H9 (cell line): Measurements from ENCODE around the gene GRIA4. TPM values are rescaled to one million over a fixed set of nuclear protein-coding genes. Genes with fewer than 3 reads are reported as not detected.

Experiments
- DNase-seq: peaks from one replicate; pipeline ENCODE4 v3.0.0-alpha.2; 2017
- H2AFZ ChIP-seq: one replicate; pipeline ENCODE4 v1.6.1; 2013; ENCODE audit warnings: mild to moderate bottlenecking, low read length, control low read depth, moderate library complexity
- H2AK5ac ChIP-seq: 2 replicates; pipeline ENCODE4 v1.6.1; 2013; ENCODE audit warnings: low read length, control low read depth, mixed read lengths; ENCODE audit not compliant: insufficient read length
- H2BK120ac ChIP-seq: one replicate; pipeline ENCODE4 v1.6.1; 2013; ENCODE audit warnings: low read depth, mild to moderate bottlenecking, low read length, control low read depth, inconsistent platforms; ENCODE audit not compliant: poor library complexity, severe bottlenecking
- H2BK12ac ChIP-seq: 2 replicates; pipeline ENCODE4 v1.6.1; 2013; ENCODE audit warnings: low read length, control low read depth, mixed read lengths, low read depth; ENCODE audit not compliant: insufficient read length
- H2BK15ac ChIP-seq: 2 replicates; pipeline ENCODE4 v1.6.1; 2013; ENCODE audit warnings: low read depth, low read length, control low read depth
- H2BK20ac ChIP-seq: one replicate; pipeline ENCODE4 v1.6.1; 2013; ENCODE audit warnings: low read depth, mild to moderate bottlenecking, low read length, control low read depth, inconsistent platforms; ENCODE audit not compliant: poor library complexity, severe bottlenecking
- H2BK5ac ChIP-seq: 2 replicates; pipeline ENCODE4 v1.6.1; 2013; ENCODE audit warnings: low read length, control low read depth, mixed read lengths; ENCODE audit not compliant: insufficient read length
- H3K14ac ChIP-seq: 2 replicates; pipeline ENCODE4 v1.6.1; 2013; ENCODE audit warnings: low read length, control low read depth; ENCODE audit not compliant: insufficient read depth
- H3K18ac ChIP-seq: 2 replicates; pipeline ENCODE4 v1.6.1; 2013; ENCODE audit warnings: low read depth, mild to moderate bottlenecking, mixed read lengths, low read length, control low read depth; ENCODE audit not compliant: insufficient read length
- H3K23ac ChIP-seq: 2 replicates; pipeline ENCODE4 v1.6.1; 2013; ENCODE audit warnings: low read length, control low read depth, mixed read lengths, low read depth; ENCODE audit not compliant: insufficient read length
- H3K23me2 ChIP-seq: 2 replicates; pipeline ENCODE4 v1.6.1; 2013; ENCODE audit warnings: low read depth, mild to moderate bottlenecking, mixed read lengths, low read length, control low read depth; ENCODE audit not compliant: insufficient read length, poor library complexity, severe bottlenecking
- H3K27ac ChIP-seq: 2 replicates; pipeline ENCODE4 v1.5.1; 2013; ENCODE audit warnings: low read length, control low read depth, mixed read lengths, low read depth; ENCODE audit not compliant: insufficient read length
- H3K27me3 ChIP-seq: 2 replicates; pipeline ENCODE4 v1.6.1; 2013; ENCODE audit warnings: low read length, control low read depth, inconsistent platforms; ENCODE audit not compliant: insufficient read depth
- H3K4ac ChIP-seq: 2 replicates; pipeline ENCODE4 v1.6.1; 2013; ENCODE audit warnings: low read depth, mild to moderate bottlenecking, control low read depth, inconsistent platforms, low read length, moderate library complexity
- H3K4me1 ChIP-seq: 2 replicates; pipeline ENCODE4 v1.6.1; 2013; ENCODE audit warnings: low read length, control low read depth, inconsistent platforms; ENCODE audit not compliant: insufficient read depth
- H3K4me2 ChIP-seq: 2 replicates; pipeline ENCODE4 v1.6.1; 2013; ENCODE audit warnings: low read length, control low read depth, mixed read lengths; ENCODE audit not compliant: insufficient read length, insufficient read depth
- H3K56ac ChIP-seq: 2 replicates; pipeline ENCODE4 v1.6.1; 2013; ENCODE audit warnings: low read depth, mild to moderate bottlenecking, mixed read lengths, low read length, control low read depth; ENCODE audit not compliant: insufficient read length
- H3K79me1 ChIP-seq: 2 replicates; pipeline ENCODE4 v1.6.1; 2013; ENCODE audit warnings: low read depth, mild to moderate bottlenecking, moderate library complexity, low read length, control low read depth, inconsistent platforms; ENCODE audit not compliant: insufficient read depth, poor library complexity, severe bottlenecking
- H3K79me2 ChIP-seq: 2 replicates; pipeline ENCODE4 v1.6.1; 2013; ENCODE audit warnings: low read length, control low read depth, inconsistent platforms; ENCODE audit not compliant: insufficient read depth
- H3K9ac ChIP-seq: 2 replicates; pipeline ENCODE4 v1.6.1; 2013; ENCODE audit warnings: low read length, control low read depth, mixed read lengths; ENCODE audit not compliant: insufficient read length; ENCODE audit errors: extremely low read depth
- H3K9me3 ChIP-seq: one replicate; pipeline ENCODE4 v1.6.1; 2013; ENCODE audit warnings: low read depth, low read length, inconsistent platforms; ENCODE audit not compliant: control insufficient read depth
- H3T11ph ChIP-seq: one replicate; pipeline ENCODE4 v1.6.1; 2013; ENCODE audit warnings: mild to moderate bottlenecking, low read length, control low read depth, inconsistent platforms
- H4K20me1 ChIP-seq: one replicate; pipeline ENCODE4 v1.6.1; 2013; ENCODE audit not compliant: control insufficient read depth, insufficient read length, insufficient read depth
- H4K5ac ChIP-seq: 2 replicates; pipeline ENCODE4 v1.6.1; 2013; ENCODE audit warnings: low read depth, mild to moderate bottlenecking, mixed read lengths, low read length, control low read depth; ENCODE audit not compliant: insufficient read length
- H4K8ac ChIP-seq: replicated peaks from 2 replicates; pipeline ENCODE4 v1.6.1; 2013; ENCODE audit warnings: low read length, control low read depth, mixed read lengths, low read depth; ENCODE audit not compliant: insufficient read length
- H4K91ac ChIP-seq: 2 replicates; pipeline ENCODE4 v1.6.1; 2013; ENCODE audit warnings: low read depth, mild to moderate bottlenecking, moderate library complexity, mixed read lengths, low read length, control low read depth; ENCODE audit not compliant: insufficient read length
- H3K27ac Mint-ChIP-seq, 3 experiments: 2 replicates in 2 of 3; 3 replicates in 1 of 3; pipeline ENCODE4 v1.8.0; 2020 to 2021; ENCODE audit warnings: mixed read lengths in 3 of 3, mild to moderate bottlenecking in 1 of 3, moderate library complexity in 1 of 3
- H3K27me3 Mint-ChIP-seq: 2 replicates; pipeline ENCODE4 v1.8.0; 2021; ENCODE audit warnings: low read depth, mild to moderate bottlenecking, moderate library complexity, mixed read lengths
- H3K36me3 Mint-ChIP-seq, 3 experiments: 2 replicates in 2 of 3; 3 replicates in 1 of 3; pipeline ENCODE4 v1.8.0; 2020 to 2021; ENCODE audit warnings: low read depth in 3 of 3, mixed read lengths in 3 of 3; ENCODE audit not compliant: insufficient read depth in 1 of 3
- H3K4me1 Mint-ChIP-seq, 2 experiments: 2 replicates each; pipeline ENCODE4 v1.8.0; 2020; ENCODE audit warnings: mixed read lengths in 2 of 2
- H3K4me3 Mint-ChIP-seq, 2 experiments: 2 replicates in 1 of 2; 3 replicates in 1 of 2; pipeline ENCODE4 v1.8.0; 2020 to 2021; ENCODE audit warnings: mild to moderate bottlenecking in 2 of 2, mixed read lengths in 2 of 2, moderate library complexity in 1 of 2
- H3K9me3 Mint-ChIP-seq, 2 experiments: 2 replicates in 1 of 2; 3 replicates in 1 of 2; pipeline ENCODE4 v1.8.0; 2020; ENCODE audit warnings: mild to moderate bottlenecking in 2 of 2, mixed read lengths in 2 of 2, moderate library complexity in 1 of 2
- WGBS: extraction: QIAGEN DNeasy Blood & Tissue Kit; methylation state at CpG from one replicate; pipeline ENCODE4 v1.1.7; 2013; ENCODE audit warnings: missing lambda C conversion rate, low lambda C conversion rate, mixed read lengths; ENCODE audit not compliant: insufficient read length; ENCODE audit errors: extremely low coverage; 5-methylcytosine and 5-hydroxymethylcytosine counted together
- total RNA-seq: library from RNA; stranded (reverse); gene quantifications from 2 replicates; pipeline ENCODE4 v1.2.1, GENCODE V29; 2021
- TF ChIP-seq, protein P1 (sequence below): fragments of 200-600 bp; sonication (generic); conservative IDR thresholded peaks from 3 replicates; pipeline ENCODE4 v1.8.0; 2021; ENCODE audit warnings: antibody characterized with exemption, mild to moderate bottlenecking

The GRIA4 gene
- total RNA-seq, 1 experiment from 2014 or later = 0.83 TPM

DNA sequence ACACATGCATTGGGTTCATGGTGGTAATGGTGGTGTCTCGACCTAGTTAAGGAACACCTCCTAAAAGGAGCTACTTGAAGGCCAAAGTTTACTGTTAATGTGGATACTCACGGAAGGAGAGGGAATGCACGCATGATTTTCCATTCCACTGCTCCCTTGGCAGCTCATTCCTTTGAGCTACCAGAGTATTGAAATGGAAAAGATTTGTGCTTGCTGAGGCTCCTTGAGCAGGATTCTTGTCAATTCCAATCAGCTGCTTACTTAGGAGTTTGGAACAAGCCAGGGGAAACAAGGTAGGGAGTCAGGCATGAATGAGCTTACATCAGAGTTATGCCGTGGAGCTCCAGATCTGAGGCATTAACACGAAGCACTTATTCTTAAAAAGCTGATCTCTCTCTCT lies 108.8 kb downstream of the GRIA4 start:
- peaks cover 10 to 11% of the 10 kb centered on the region in 2 experiments for H3K4me1 Mint-ChIP-seq
- WGBS = no CpG with 5 or more reads among the region's 5 CpGs
- Histone ChIP-seq H4K20me1 (no peaks in the 10 kb centered on the region), H3K18ac (no peak overlapping the region), H3K27me3 (no peaks in the 10 kb centered on the region), H2BK20ac (no peak overlapping the region), H3T11ph (no peak overlapping the region), H3K79me2 (no peaks in the 10 kb centered on the region), H3K23me2 (no peaks in the 10 kb centered on the region), H3K23ac (no peak overlapping the region), H3K14ac (no peak overlapping the region), H3K27ac (peak overlapping the region; percentile 23), H3K9ac (no peak overlapping the region), H3K4me1 (no peaks in the 10 kb centered on the region; the same call in 1 of the 2 replicates), H2AK5ac (no peak overlapping the region), H4K8ac (no peak overlapping the region), H3K56ac (no peak overlapping the region), H4K91ac (no peak overlapping the region), H2BK5ac (peak overlapping the region; percentile 30), H2AFZ (no peak overlapping the region), H3K9me3 (no peaks in the 10 kb centered on the region), H3K4ac (no peak overlapping the region), H3K4me2 (no peak overlapping the region), H4K5ac (no peak overlapping the region), H2BK12ac (no peak overlapping the region), H3K79me1 (no peaks in the 10 kb centered on the region), H2BK120ac (no peak overlapping the region), H2BK15ac (no peak overlapping the region)
- H3K27me3 Mint-ChIP-seq = no peaks in the 10 kb centered on the region
- H3K4me3 Mint-ChIP-seq = no peak overlapping the region
- no peaks in the 10 kb centered on the region for H3K36me3 Mint-ChIP-seq
- TF ChIP-seq, protein P1, sequence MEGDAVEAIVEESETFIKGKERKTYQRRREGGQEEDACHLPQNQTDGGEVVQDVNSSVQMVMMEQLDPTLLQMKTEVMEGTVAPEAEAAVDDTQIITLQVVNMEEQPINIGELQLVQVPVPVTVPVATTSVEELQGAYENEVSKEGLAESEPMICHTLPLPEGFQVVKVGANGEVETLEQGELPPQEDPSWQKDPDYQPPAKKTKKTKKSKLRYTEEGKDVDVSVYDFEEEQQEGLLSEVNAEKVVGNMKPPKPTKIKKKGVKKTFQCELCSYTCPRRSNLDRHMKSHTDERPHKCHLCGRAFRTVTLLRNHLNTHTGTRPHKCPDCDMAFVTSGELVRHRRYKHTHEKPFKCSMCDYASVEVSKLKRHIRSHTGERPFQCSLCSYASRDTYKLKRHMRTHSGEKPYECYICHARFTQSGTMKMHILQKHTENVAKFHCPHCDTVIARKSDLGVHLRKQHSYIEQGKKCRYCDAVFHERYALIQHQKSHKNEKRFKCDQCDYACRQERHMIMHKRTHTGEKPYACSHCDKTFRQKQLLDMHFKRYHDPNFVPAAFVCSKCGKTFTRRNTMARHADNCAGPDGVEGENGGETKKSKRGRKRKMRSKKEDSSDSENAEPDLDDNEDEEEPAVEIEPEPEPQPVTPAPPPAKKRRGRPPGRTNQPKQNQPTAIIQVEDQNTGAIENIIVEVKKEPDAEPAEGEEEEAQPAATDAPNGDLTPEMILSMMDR = no peak
- DNase-seq = no peak
- peak overlapping the region in 1 of 3 experiments; percentile 18; a peak in 2 of 7 replicates for H3K27ac Mint-ChIP-seq
- no peaks in the 10 kb centered on the region for H3K9me3 Mint-ChIP-seq
